Naive thymus-derived CD4-positive, alpha-beta T cell (primary cell): ENCODE data around the gene ZNF638. TPM values are rescaled to one million over a fixed set of nuclear protein-coding genes. Genes with fewer than 3 reads are reported as not detected.

Experiments used
- ATAC-seq: fragments of 150-1000 bp; cut with Tn5 transposase; 2 replicates; pipeline ENCODE4 v1.10.0; 2021; ENCODE audit warnings: mild to moderate bottlenecking, moderate library complexity
- CTCF ChIA-PET: fragments of 350-600 bp; sonication (Branson Sonifier 250); formaldehyde crosslinking; loops from one replicate; lab custom pipeline; 2021; ENCODE audit warnings: antibody characterized with exemption; lab: Charles Lee
- POLR2A ChIA-PET: fragments of 350-600 bp; sonication (Branson Sonifier 250); formaldehyde crosslinking; loops from one replicate; lab custom pipeline; 2021; ENCODE audit warnings: antibody characterized with exemption, inconsistent platforms; lab: Charles Lee
- DNase-seq, 9 donors: peaks; one replicate each; pipeline versions ENCODE4 v3.0.0 to v3.0.0-alpha.2; 2020 to 2022; ENCODE audit warnings: mixed read lengths in 1 of 9
- H3K27ac ChIP-seq: one replicate; pipeline ENCODE4 v1.7.0; 2013; ENCODE audit warnings: mild to moderate bottlenecking, low read depth, low read length, moderate library complexity
- H3K27me3 ChIP-seq, 2 donors: one replicate each; pipeline ENCODE4 v1.7.0; 2013; ENCODE audit warnings: low read length in 2 of 2, mild to moderate bottlenecking in 2 of 2, moderate library complexity in 2 of 2; ENCODE audit not compliant: control insufficient read depth in 2 of 2, insufficient read depth in 2 of 2
- H3K36me3 ChIP-seq, 3 experiments: 1 replicate in 2 of 3; 2 replicates in 1 of 3; pipeline ENCODE4 v1.7.0; 2013; ENCODE audit warnings: low read length in 3 of 3, mild to moderate bottlenecking in 3 of 3, moderate library complexity in 1 of 3; ENCODE audit not compliant: insufficient read depth in 3 of 3, control insufficient read depth in 2 of 3
- H3K4me1 ChIP-seq, 2 donors: one replicate each; pipeline ENCODE4 v1.7.0; 2013; ENCODE audit warnings: low read length in 2 of 2, mild to moderate bottlenecking in 2 of 2, moderate library complexity in 1 of 2; ENCODE audit not compliant: control insufficient read depth in 2 of 2, insufficient read depth in 2 of 2
- H3K4me3 ChIP-seq: 2 replicates; pipeline ENCODE4 v1.7.0; 2013; ENCODE audit warnings: mild to moderate bottlenecking, low read length
- H3K9me3 ChIP-seq, 3 experiments: 1 replicate in 2 of 3; 2 replicates in 1 of 3; pipeline ENCODE4 v1.7.0; 2013; ENCODE audit warnings: low read length in 3 of 3; ENCODE audit not compliant: control insufficient read depth in 2 of 3
- H3K27ac Mint-ChIP-seq, 9 donors: one replicate each; pipeline ENCODE4 v1.8.0; 2020 to 2022; ENCODE audit warnings: mixed read lengths in 9 of 9, mild to moderate bottlenecking in 8 of 9, moderate library complexity in 5 of 9, inconsistent platforms in 2 of 9
- H3K27me3 Mint-ChIP-seq, 5 donors: one replicate each; pipeline ENCODE4 v1.8.0; 2021 to 2022; ENCODE audit warnings: mixed read lengths in 5 of 5, mild to moderate bottlenecking in 1 of 5
- H3K36me3 Mint-ChIP-seq, 5 donors: one replicate each; pipeline ENCODE4 v1.8.0; 2020 to 2022; ENCODE audit warnings: mixed read lengths in 5 of 5, mild to moderate bottlenecking in 3 of 5, inconsistent platforms in 1 of 5
- H3K4me1 Mint-ChIP-seq, 7 donors: one replicate each; pipeline ENCODE4 v1.8.0; 2020 to 2022; ENCODE audit warnings: mixed read lengths in 7 of 7, mild to moderate bottlenecking in 3 of 7, inconsistent platforms in 1 of 7
- H3K4me3 Mint-ChIP-seq, 10 donors: one replicate each; pipeline ENCODE4 v1.8.0; 2020 to 2022; ENCODE audit warnings: mild to moderate bottlenecking in 10 of 10, mixed read lengths in 10 of 10, moderate library complexity in 6 of 10, inconsistent platforms in 2 of 10
- H3K9me3 Mint-ChIP-seq, 11 donors: one replicate each; pipeline ENCODE4 v1.8.0; 2020 to 2022; ENCODE audit warnings: mixed read lengths in 11 of 11, mild to moderate bottlenecking in 4 of 11, inconsistent platforms in 1 of 11, moderate library complexity in 1 of 11
- intact Hi-C, 2 donors: fragments of 100-400 bp; cut with micrococcal nuclease; formaldehyde crosslinking; loops; one replicate each; pipeline ENCODE4 v1.15.1; 2023
- polyA plus RNA-seq, 2 donors: library from polyadenylated mRNA; unstranded; fragments of 300-500 nt; fragmentation: Illumina TruSeq; gene quantifications; one replicate each; pipeline ENCODE4 v1.2.3, GENCODE V29; 2021
- total RNA-seq, 6 experiments: library from RNA in 5 of 6; stranded (reverse) in 5 of 6; gene quantifications; 1 replicate in 5 of 6; 2 replicates in 1 of 6; pipeline ENCODE4 v1.2.3 and lab custom pipeline; 2021 to 2026

The ZNF638 gene
- total and polyA plus RNA-seq, 7 experiments from 2014 or later = 57.6 to 204 (median 114) TPM

GRCh38 chr2:71291398-71291797, 40.2 kb upstream of the ZNF638 start:
- intact Hi-C loops = no loop called here
- H3K9me3 Mint-ChIP-seq = no peaks in the 10 kb centered on the region
- H3K27me3 Mint-ChIP-seq = peaks cover 4 to 14% (median 7%) of the 10 kb centered on the region in 5 donors

DNA sequence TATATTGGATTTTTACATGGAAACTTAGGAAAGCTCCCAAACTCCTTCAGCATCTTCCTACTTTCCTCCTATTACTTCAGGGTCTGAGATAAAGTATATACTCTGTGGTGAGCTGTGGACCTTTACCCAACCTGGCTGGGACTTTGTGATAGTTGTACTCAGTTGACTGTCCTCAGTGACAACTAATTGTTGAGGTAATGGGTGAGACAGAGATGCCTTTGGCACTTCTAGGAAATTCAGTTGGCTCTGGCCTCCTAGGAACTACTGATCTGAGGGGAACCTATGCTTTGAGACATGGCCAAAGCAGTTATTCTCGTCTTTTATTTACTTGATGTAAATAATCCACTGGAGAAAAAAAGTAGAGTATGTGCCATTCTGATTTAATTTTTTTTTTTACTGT, 39.4 kb upstream of the ZNF638 start:
- ChIA-PET POLR2A (no interaction called here), CTCF (no interaction called here)
- Mint-ChIP-seq H3K27ac (no peak overlapping the region), H3K9me3 (no peaks in the 10 kb centered on the region), H3K4me1 (no peaks in the 10 kb centered on the region), H3K4me3 (no peak overlapping the region), H3K27me3 (peaks cover 4 to 18% (median 9%) of the 10 kb centered on the region in 5 donors), H3K36me3 (no peaks in the 10 kb centered on the region)
- intact Hi-C loops = no loop called here
- H3K36me3 ChIP-seq = no peaks in the 10 kb centered on the region
- ATAC-seq (no peak), DNase-seq (no peak)
- H3K27ac ChIP-seq = no peak overlapping the region
- no peak overlapping the region for H3K4me3 ChIP-seq
- no peaks in the 10 kb centered on the region for H3K4me1 ChIP-seq
- H3K9me3 ChIP-seq = no peaks in the 10 kb centered on the region
- no peaks in the 10 kb centered on the region for H3K27me3 ChIP-seq

More at GRCh38 chr2:71291398-71291797, 40.2 kb upstream of the ZNF638 start:
- Histone ChIP-seq H3K4me3 (no peak overlapping the region), H3K9me3 (no peaks in the 10 kb centered on the region), H3K27me3 (no peaks in the 10 kb centered on the region), H3K4me1 (no peaks in the 10 kb centered on the region), H3K36me3 (no peaks in the 10 kb centered on the region), H3K27ac (no peak overlapping the region)
- DNase-seq (no peak), ATAC-seq (no peak)
- ChIA-PET POLR2A (no interaction called here), CTCF (no interaction called here)
- H3K27ac Mint-ChIP-seq = peak overlapping the region in 1 of 9 donors; percentile 50
- no peaks in the 10 kb centered on the region for H3K36me3 Mint-ChIP-seq
- H3K4me1 Mint-ChIP-seq = no peaks in the 10 kb centered on the region
- no peak overlapping the region for H3K4me3 Mint-ChIP-seq

DNA sequence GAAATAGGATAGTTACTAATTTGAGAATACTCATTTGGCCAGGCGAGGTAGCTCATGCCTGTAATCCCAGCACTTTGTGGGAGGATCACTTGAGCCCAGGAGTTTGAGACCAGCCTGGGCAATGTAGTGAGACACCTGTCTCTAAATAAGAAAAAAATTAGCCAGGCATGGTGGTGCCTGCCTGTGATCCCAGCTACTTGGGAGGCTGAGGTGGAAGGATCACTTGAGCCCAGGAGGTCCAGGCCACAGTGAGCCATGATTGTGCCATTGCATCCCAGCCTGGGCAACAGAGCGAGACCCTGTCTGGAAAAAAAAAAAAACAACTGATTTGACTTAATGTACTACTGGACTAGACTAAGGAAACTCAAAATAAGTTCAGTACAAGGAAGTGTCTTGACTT, 32.7 kb upstream of the ZNF638 start:
- peaks cover 4 to 14% (median 12%) of the 10 kb centered on the region in 5 donors for H3K27me3 Mint-ChIP-seq
- DNase-seq = no peak
- intact Hi-C loops = loop anchor here (1.0 to 5.0 kb wide), 4 partner anchors 32 to 211 kb away; partner anchors contain the start of gene ZNF638 (in 2 of the 2)
- H3K36me3 Mint-ChIP-seq = no peaks in the 10 kb centered on the region
- H3K27ac Mint-ChIP-seq = no peak overlapping the region
- no peaks in the 10 kb centered on the region for H3K9me3 Mint-ChIP-seq
- H3K27me3 ChIP-seq = no peaks in the 10 kb centered on the region
- no peaks in the 10 kb centered on the region for H3K4me1 ChIP-seq
- H3K27ac ChIP-seq = no peak overlapping the region
- ChIA-PET POLR2A (interaction anchor here (2.9 kb wide), 1 partner anchor 32 kb away, joined by 13 read pairs; the partner anchor contains the start of gene ZNF638), CTCF (interaction anchor here (0.8 to 5.1 kb wide), 8 partner anchors 33 to 219 kb away, joined by 3 to 144 read pairs (median 4); partner anchors contain the start of gene ZNF638)
- H3K4me3 ChIP-seq = no peak overlapping the region
- no peaks in the 10 kb centered on the region for H3K36me3 ChIP-seq
- H3K9me3 ChIP-seq = no peaks in the 10 kb centered on the region
- no peak overlapping the region for H3K4me3 Mint-ChIP-seq
- no peak for ATAC-seq
- H3K4me1 Mint-ChIP-seq = no peaks in the 10 kb centered on the region

GRCh38 chr2:71299507-71299906, 32.1 kb upstream of the ZNF638 start:
- peak; percentile 41 for ATAC-seq
- no peak overlapping the region for H3K4me3 Mint-ChIP-seq

DNA sequence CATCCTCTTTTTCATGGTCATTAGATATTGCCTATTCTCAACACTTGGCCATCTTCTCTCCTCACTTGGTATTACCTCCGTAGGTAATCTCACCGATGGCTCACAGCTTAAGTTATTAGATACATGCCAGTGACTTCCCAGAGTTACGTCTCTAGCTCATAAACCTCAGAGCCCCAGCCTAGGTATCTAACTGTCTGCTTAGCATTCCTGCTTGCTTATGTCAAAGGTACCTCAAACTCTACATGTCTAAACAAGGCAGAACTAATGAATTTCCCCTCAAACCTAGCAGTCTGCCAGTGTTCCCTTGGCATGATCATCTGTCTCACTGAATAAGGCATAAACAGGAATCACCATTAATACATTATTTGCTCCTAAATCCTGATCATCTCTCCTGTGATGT, 27.7 kb upstream of the ZNF638 start:
- H3K27me3 ChIP-seq = no peaks in the 10 kb centered on the region
- no peaks in the 10 kb centered on the region for H3K9me3 ChIP-seq
- ChIA-PET POLR2A (no interaction called here), CTCF (interaction anchor here (0.7 to 1.4 kb wide), 2 partner anchors 206 to 212 kb away, joined by 3 to 12 read pairs; no protein-coding TSS in a partner anchor)
- peaks cover 0 to 8% (median 0%) of the 10 kb centered on the region in 5 donors for H3K27me3 Mint-ChIP-seq
- DNase-seq (no peak), ATAC-seq (no peak)
- no peak overlapping the region for H3K27ac ChIP-seq
- H3K4me3 Mint-ChIP-seq = no peak overlapping the region
- H3K4me1 ChIP-seq = no peaks in the 10 kb centered on the region
- H3K4me3 ChIP-seq = no peak overlapping the region
- no peaks in the 10 kb centered on the region for H3K9me3 Mint-ChIP-seq
- intact Hi-C loops = no loop called here
- H3K27ac Mint-ChIP-seq = no peak overlapping the region
- H3K36me3 Mint-ChIP-seq = no peaks in the 10 kb centered on the region
- no peaks in the 10 kb centered on the region for H3K36me3 ChIP-seq
- no peaks in the 10 kb centered on the region for H3K4me1 Mint-ChIP-seq

More at GRCh38 chr2:71299507-71299906, 32.1 kb upstream of the ZNF638 start:
- DNase-seq = peak in 5 of 9 donors; percentile 24 to 47 (median 36)
- H3K27ac ChIP-seq = no peak overlapping the region
- H3K4me1 Mint-ChIP-seq = no peaks in the 10 kb centered on the region
- no peaks in the 10 kb centered on the region for H3K27me3 ChIP-seq
- no peaks in the 10 kb centered on the region for H3K9me3 ChIP-seq
- ChIA-PET CTCF (interaction anchor here (0.8 to 5.1 kb wide), 11 partner anchors 11 to 218 kb away, joined by 3 to 144 read pairs (median 3); partner anchors contain the start of gene ZNF638), POLR2A (interaction anchor here (0.6 to 2.9 kb wide), 3 partner anchors 13 to 211 kb away, joined by 3 to 13 read pairs (median 4); partner anchors contain the start of gene ZNF638)
- peaks cover 4 to 14% (median 6%) of the 10 kb centered on the region in 5 donors for H3K27me3 Mint-ChIP-seq
- no peaks in the 10 kb centered on the region for H3K36me3 Mint-ChIP-seq
- H3K9me3 Mint-ChIP-seq = no peaks in the 10 kb centered on the region
- no peak overlapping the region for H3K4me3 ChIP-seq
- H3K36me3 ChIP-seq = no peaks in the 10 kb centered on the region
- intact Hi-C loops = loop anchor here (1.0 to 5.0 kb wide), 4 partner anchors 31 to 211 kb away; partner anchors contain the start of gene ZNF638 (in 2 of the 2)
- no peak overlapping the region for H3K27ac Mint-ChIP-seq
- no peaks in the 10 kb centered on the region for H3K4me1 ChIP-seq

DNA sequence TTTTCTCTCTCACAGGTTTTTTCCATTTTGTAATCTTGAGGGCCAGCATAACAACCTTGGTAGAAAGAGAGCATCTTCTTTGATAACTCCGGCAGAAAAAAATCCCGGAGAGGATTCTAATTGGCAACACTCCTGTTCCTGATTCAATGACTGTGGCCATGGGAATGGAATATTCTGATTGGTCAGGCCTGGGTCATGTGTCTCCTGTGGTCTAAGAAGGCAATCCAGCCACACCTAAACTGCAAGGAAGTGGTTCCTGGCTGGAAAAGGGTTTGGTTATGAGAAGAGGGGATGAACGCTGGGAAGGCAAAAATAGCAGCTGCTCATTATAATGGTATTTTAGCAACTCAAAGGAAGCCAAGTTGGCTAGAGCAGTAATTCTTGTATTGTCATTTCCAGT, 24.8 kb upstream of the ZNF638 start:
- intact Hi-C loops = no loop called here
- Histone ChIP-seq H3K27ac (no peak overlapping the region), H3K36me3 (no peaks in the 10 kb centered on the region), H3K4me1 (no peaks in the 10 kb centered on the region), H3K9me3 (no peaks in the 10 kb centered on the region), H3K4me3 (no peak overlapping the region), H3K27me3 (no peaks in the 10 kb centered on the region)
- no peaks in the 10 kb centered on the region for H3K4me1 Mint-ChIP-seq
- H3K4me3 Mint-ChIP-seq = no peak overlapping the region
- no peak overlapping the region for H3K27ac Mint-ChIP-seq
- CTCF ChIA-PET = no interaction called here
- no peaks in the 10 kb centered on the region for H3K36me3 Mint-ChIP-seq
- no peak for ATAC-seq
- no peaks in the 10 kb centered on the region for H3K9me3 Mint-ChIP-seq
- H3K27me3 Mint-ChIP-seq = peaks cover 0 to 15% (median 0%) of the 10 kb centered on the region in 5 donors
- POLR2A ChIA-PET = no interaction called here
- no peak for DNase-seq
